K562 (cell line): ENCODE measurements around the gene UBR4. TPM values are rescaled to one million over a fixed set of nuclear protein-coding genes. Genes with fewer than 3 reads are reported as not detected.

Source experiments
- BACH1 ChIP-seq: fragments of 200-800 bp; sonication (Bioruptor generic); IDR thresholded peaks from 2 replicates; pipeline ENCODE4 v1.6.1; 2016; ENCODE audit warnings: missing genetic modification characterization, missing compliant biosample characterization
- BMI1 ChIP-seq: fragments of 150-350 bp; IDR thresholded peaks from 2 replicates; pipeline ENCODE4 v1.6.1; 2014; ENCODE audit warnings: low read length
- CBX8 ChIP-seq: fragments of 200-600 bp; sonication (generic); IDR thresholded peaks from 2 replicates; pipeline ENCODE4 v1.6.1; 2012; ENCODE audit warnings: borderline replicate concordance, mixed run types, low read depth, mild to moderate bottlenecking, moderate library complexity, mixed read lengths, low read length, control low read depth, inconsistent platforms; ENCODE audit not compliant: poor library complexity, severe bottlenecking; ENCODE audit errors: extremely low read depth
- HNRNPLL ChIP-seq: fragments of 200-400 bp; formaldehyde crosslinking; IDR thresholded peaks from 2 replicates; pipeline ENCODE4 v1.6.1; 2017; ENCODE audit warnings: low read length, low read depth, mild to moderate bottlenecking; ENCODE audit not compliant: poor library complexity, severe bottlenecking
- NR3C1 ChIP-seq: sonication (generic); formaldehyde crosslinking; IDR thresholded peaks from 2 replicates; pipeline ENCODE4 v1.8.1; 2022; ENCODE audit warnings: missing genetic modification reagents
- RCOR1 ChIP-seq, 2 experiments: IDR thresholded peaks; 2 replicates each; pipeline ENCODE4 v1.6.1; 2012; ENCODE audit warnings: low read depth in 2 of 2, low read length in 2 of 2, borderline replicate concordance in 1 of 2, improper control_type of control experiment in 1 of 2
- SRSF9 ChIP-seq: fragments of 200-400 bp; formaldehyde crosslinking; IDR thresholded peaks from 2 replicates; pipeline ENCODE4 v1.6.1; 2017; ENCODE audit warnings: low read depth, low read length, borderline replicate concordance
- TFAP4 ChIP-seq: sonication (generic); formaldehyde crosslinking; IDR thresholded peaks from 2 replicates; pipeline ENCODE4 v1.8.0; 2022; ENCODE audit warnings: missing genetic modification reagents, mild to moderate bottlenecking, moderate library complexity, borderline replicate concordance
- ZNF133 ChIP-seq: fragments of 250-450 bp; sonication (Bioruptor Pico); IDR thresholded peaks from 2 replicates; pipeline ENCODE4 v1.4.0; 2020; ENCODE audit warnings: mild to moderate bottlenecking
- ZNF707 ChIP-seq: fragments of 250-450 bp; sonication (Bioruptor Pico); conservative IDR thresholded peaks from 2 replicates; pipeline ENCODE4 v1.8.0; 2022; ENCODE audit warnings: inconsistent platforms, mild to moderate bottlenecking, moderate library complexity
- polyA plus RNA-seq, 8 experiments: library from polyadenylated mRNA; depleted of rRNA in 4 of 8; stranded (reverse) in 5 of 8; unstranded in 3 of 8; fragments of >200 nt; fragmentation: Nextera tagmentation in 2 of 8; fragmentation: Illumina TruSeq in 1 of 8; extraction: Ambion mirVana in 2 of 8; extraction: Trizol in 1 of 8; gene quantifications; 2 replicates each; pipeline versions ENCODE4 v1.2.1 to v1.2.3, GENCODE V29; 2011 to 2014; ENCODE audit warnings: inconsistent platforms in 1 of 8, missing spikeins in 1 of 8
- total RNA-seq, 7 experiments: library from RNA; depleted of rRNA in 6 of 7; stranded (reverse); fragments of >200 nt in 6 of 7; fragmentation: Illumina TruSeq in 2 of 7; extraction: Trizol in 2 of 7; gene quantifications; 2 replicates each; pipeline versions ENCODE4 v1.2.1 to v1.2.3, GENCODE V29; 2011 to 2021; ENCODE audit warnings: low replicate concordance in 1 of 7
- TF ChIP-seq, protein P1 (sequence below): fragments of 450-650 bp; IDR thresholded peaks from 2 replicates; pipeline ENCODE4 v1.6.1; 2016; ENCODE audit warnings: mild to moderate bottlenecking, moderate library complexity
- TF ChIP-seq, protein P2 (sequence below): sonication (generic); formaldehyde crosslinking; IDR thresholded peaks from 2 replicates; pipeline ENCODE4 v1.8.0; 2022; ENCODE audit warnings: mild to moderate bottlenecking, low read depth, missing genetic modification reagents

UBR4 gene
- total and polyA plus RNA-seq, 9 of the 15 experiments (the other 6 are each of a cell fraction or from before 2014, with no cell fraction given): 55.4 to 277 (median 123) TPM

- TF ChIP-seq, protein P1, sequence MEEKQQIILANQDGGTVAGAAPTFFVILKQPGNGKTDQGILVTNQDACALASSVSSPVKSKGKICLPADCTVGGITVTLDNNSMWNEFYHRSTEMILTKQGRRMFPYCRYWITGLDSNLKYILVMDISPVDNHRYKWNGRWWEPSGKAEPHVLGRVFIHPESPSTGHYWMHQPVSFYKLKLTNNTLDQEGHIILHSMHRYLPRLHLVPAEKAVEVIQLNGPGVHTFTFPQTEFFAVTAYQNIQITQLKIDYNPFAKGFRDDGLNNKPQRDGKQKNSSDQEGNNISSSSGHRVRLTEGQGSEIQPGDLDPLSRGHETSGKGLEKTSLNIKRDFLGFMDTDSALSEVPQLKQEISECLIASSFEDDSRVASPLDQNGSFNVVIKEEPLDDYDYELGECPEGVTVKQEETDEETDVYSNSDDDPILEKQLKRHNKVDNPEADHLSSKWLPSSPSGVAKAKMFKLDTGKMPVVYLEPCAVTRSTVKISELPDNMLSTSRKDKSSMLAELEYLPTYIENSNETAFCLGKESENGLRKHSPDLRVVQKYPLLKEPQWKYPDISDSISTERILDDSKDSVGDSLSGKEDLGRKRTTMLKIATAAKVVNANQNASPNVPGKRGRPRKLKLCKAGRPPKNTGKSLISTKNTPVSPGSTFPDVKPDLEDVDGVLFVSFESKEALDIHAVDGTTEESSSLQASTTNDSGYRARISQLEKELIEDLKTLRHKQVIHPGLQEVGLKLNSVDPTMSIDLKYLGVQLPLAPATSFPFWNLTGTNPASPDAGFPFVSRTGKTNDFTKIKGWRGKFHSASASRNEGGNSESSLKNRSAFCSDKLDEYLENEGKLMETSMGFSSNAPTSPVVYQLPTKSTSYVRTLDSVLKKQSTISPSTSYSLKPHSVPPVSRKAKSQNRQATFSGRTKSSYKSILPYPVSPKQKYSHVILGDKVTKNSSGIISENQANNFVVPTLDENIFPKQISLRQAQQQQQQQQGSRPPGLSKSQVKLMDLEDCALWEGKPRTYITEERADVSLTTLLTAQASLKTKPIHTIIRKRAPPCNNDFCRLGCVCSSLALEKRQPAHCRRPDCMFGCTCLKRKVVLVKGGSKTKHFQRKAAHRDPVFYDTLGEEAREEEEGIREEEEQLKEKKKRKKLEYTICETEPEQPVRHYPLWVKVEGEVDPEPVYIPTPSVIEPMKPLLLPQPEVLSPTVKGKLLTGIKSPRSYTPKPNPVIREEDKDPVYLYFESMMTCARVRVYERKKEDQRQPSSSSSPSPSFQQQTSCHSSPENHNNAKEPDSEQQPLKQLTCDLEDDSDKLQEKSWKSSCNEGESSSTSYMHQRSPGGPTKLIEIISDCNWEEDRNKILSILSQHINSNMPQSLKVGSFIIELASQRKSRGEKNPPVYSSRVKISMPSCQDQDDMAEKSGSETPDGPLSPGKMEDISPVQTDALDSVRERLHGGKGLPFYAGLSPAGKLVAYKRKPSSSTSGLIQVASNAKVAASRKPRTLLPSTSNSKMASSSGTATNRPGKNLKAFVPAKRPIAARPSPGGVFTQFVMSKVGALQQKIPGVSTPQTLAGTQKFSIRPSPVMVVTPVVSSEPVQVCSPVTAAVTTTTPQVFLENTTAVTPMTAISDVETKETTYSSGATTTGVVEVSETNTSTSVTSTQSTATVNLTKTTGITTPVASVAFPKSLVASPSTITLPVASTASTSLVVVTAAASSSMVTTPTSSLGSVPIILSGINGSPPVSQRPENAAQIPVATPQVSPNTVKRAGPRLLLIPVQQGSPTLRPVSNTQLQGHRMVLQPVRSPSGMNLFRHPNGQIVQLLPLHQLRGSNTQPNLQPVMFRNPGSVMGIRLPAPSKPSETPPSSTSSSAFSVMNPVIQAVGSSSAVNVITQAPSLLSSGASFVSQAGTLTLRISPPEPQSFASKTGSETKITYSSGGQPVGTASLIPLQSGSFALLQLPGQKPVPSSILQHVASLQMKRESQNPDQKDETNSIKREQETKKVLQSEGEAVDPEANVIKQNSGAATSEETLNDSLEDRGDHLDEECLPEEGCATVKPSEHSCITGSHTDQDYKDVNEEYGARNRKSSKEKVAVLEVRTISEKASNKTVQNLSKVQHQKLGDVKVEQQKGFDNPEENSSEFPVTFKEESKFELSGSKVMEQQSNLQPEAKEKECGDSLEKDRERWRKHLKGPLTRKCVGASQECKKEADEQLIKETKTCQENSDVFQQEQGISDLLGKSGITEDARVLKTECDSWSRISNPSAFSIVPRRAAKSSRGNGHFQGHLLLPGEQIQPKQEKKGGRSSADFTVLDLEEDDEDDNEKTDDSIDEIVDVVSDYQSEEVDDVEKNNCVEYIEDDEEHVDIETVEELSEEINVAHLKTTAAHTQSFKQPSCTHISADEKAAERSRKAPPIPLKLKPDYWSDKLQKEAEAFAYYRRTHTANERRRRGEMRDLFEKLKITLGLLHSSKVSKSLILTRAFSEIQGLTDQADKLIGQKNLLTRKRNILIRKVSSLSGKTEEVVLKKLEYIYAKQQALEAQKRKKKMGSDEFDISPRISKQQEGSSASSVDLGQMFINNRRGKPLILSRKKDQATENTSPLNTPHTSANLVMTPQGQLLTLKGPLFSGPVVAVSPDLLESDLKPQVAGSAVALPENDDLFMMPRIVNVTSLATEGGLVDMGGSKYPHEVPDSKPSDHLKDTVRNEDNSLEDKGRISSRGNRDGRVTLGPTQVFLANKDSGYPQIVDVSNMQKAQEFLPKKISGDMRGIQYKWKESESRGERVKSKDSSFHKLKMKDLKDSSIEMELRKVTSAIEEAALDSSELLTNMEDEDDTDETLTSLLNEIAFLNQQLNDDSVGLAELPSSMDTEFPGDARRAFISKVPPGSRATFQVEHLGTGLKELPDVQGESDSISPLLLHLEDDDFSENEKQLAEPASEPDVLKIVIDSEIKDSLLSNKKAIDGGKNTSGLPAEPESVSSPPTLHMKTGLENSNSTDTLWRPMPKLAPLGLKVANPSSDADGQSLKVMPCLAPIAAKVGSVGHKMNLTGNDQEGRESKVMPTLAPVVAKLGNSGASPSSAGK: 0 out of 2 replicates have a peak, but pooled peaks have one; percentile 26
- TF ChIP-seq BMI1: no peak
- TF ChIP-seq HNRNPLL: no peak
- TF ChIP-seq, protein P2, sequence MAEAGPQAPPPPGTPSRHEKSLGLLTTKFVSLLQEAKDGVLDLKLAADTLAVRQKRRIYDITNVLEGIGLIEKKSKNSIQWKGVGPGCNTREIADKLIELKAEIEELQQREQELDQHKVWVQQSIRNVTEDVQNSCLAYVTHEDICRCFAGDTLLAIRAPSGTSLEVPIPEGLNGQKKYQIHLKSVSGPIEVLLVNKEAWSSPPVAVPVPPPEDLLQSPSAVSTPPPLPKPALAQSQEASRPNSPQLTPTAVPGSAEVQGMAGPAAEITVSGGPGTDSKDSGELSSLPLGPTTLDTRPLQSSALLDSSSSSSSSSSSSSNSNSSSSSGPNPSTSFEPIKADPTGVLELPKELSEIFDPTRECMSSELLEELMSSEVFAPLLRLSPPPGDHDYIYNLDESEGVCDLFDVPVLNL: no peak
- no peak for TF ChIP-seq NR3C1 (CRISPR knock-in tag)
- TF ChIP-seq TFAP4: no peak
- 0 out of 2 replicates have a peak, but pooled peaks have one; percentile 24 for TF ChIP-seq ZNF133
- no peak for TF ChIP-seq CBX8
- TF ChIP-seq SRSF9: no peak
- TF ChIP-seq ZNF707 (CRISPR knock-in tag): no peak
- TF ChIP-seq BACH1 (tag): peak; percentile 54
- TF ChIP-seq RCOR1 (IDR thresholded peaks at IDR 0.05; ENCODE audit: borderline replicate concordance in 1 of 2, low read depth in 2 of 2, low read length in 2 of 2): peak in 1 of 2 experiments; percentile 89; a peak in 1 of 4 replicates
Measured at GRCh38 chr1:19081218-19081893, 128.7 kb downstream of the UBR4 start (continued).
